GM10266 (cell line): ENCODE results near the gene FIS1.
A peak's percentile ranks its signal among the peaks of the same experiment; 100 is the strongest.

Experiments
- DNase-seq: peaks from one replicate; pipeline ENCODE4 v3.0.0; 2012; ENCODE audit errors: extremely low spot score
- TF ChIP-seq, protein P1 (sequence below): IDR thresholded peaks from 2 replicates; pipeline ENCODE4 v1.5.1; 2012; ENCODE audit warnings: mild to moderate bottlenecking, low read depth; ENCODE audit not compliant: control insufficient read depth, insufficient read depth; ENCODE audit errors: missing control alignments

The FIS1 gene

DNA sequence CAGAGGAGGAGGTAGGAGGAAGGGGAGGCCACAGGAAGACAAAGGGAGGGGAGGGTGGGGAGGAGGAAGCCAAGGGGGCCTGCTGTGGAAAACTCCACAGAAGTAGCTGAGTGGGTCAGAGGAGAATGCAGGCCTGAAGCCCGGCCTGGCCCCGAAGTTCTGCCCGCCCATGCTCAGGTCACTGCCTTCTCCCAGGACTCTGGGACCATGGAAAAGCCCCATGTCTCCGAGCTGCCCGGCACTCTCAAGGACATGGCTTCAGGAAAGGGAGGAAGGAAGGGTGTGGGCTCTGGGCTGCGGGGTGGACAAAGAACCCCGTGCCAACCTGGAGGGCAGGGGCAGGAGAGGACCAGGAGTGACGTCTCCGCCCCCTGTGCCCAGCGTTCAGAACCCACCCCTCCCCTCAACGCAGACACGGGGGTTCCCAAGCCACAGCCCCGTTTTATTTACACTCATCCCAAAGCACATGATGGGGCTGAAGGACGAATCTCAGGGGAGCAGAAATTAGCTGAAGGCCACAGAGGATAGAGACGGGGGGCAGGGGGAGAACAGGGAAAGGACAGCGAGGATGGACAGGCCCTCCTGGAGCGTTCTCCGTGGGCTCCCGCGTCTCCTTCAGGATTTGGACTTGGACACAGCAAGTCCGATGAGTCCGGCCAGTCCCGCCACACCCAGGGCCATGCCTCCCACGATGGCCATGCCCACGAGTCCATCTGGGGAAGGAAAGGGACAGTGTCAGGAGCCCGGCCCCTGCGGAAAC lies 5.5 kb downstream of the FIS1 start:
- DNase-seq, result no peak
- TF ChIP-seq, protein P1, sequence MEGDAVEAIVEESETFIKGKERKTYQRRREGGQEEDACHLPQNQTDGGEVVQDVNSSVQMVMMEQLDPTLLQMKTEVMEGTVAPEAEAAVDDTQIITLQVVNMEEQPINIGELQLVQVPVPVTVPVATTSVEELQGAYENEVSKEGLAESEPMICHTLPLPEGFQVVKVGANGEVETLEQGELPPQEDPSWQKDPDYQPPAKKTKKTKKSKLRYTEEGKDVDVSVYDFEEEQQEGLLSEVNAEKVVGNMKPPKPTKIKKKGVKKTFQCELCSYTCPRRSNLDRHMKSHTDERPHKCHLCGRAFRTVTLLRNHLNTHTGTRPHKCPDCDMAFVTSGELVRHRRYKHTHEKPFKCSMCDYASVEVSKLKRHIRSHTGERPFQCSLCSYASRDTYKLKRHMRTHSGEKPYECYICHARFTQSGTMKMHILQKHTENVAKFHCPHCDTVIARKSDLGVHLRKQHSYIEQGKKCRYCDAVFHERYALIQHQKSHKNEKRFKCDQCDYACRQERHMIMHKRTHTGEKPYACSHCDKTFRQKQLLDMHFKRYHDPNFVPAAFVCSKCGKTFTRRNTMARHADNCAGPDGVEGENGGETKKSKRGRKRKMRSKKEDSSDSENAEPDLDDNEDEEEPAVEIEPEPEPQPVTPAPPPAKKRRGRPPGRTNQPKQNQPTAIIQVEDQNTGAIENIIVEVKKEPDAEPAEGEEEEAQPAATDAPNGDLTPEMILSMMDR, result no peak

DNA sequence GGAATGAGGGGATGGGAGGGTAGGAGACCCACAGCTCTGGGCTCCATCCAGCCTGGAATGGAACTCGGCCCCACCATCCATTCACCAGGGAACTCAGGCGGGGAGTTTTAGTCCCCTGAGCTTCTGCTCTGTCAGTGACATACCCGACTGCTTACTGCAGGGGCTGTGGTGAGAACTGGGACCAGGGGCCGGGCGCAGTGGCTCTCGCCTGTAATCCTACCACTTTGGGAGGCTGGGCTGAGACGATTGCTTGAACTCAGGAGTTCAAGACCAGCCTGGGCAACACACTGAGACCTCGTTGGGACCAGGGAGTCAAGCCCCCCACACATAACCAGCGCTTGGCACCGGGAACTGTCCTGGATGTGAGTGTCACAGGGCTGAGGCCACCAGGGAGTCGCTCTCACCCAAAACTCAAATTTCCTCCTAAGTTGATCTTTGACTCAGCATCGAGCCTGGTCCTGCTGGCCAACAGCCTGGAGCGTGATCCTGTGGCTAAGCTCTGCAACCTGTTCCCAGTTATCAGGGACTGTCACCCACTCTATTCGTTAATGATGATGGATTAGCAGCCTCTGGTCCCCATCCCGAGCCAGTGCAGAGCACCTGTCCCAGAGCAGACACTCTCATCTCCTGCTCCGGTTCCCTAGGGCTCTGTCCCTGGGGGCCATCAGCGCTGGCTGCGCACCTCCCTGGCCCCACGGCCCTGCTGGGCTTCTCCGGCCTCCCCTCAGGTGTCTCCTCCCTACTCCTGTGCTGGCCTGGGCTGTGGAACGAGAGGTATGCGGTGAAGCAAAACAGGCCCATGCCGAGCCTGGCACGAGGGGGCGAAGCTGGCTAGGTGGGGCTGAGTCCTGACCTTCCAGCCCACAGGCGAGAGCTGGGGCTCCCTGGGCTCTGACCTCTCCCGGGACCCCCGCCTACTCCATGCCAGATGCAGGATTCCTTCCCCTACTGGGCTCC lies 6.4 kb downstream of the FIS1 start:
- DNase-seq, result no peak
- TF ChIP-seq, protein P1, result no peak

DNA sequence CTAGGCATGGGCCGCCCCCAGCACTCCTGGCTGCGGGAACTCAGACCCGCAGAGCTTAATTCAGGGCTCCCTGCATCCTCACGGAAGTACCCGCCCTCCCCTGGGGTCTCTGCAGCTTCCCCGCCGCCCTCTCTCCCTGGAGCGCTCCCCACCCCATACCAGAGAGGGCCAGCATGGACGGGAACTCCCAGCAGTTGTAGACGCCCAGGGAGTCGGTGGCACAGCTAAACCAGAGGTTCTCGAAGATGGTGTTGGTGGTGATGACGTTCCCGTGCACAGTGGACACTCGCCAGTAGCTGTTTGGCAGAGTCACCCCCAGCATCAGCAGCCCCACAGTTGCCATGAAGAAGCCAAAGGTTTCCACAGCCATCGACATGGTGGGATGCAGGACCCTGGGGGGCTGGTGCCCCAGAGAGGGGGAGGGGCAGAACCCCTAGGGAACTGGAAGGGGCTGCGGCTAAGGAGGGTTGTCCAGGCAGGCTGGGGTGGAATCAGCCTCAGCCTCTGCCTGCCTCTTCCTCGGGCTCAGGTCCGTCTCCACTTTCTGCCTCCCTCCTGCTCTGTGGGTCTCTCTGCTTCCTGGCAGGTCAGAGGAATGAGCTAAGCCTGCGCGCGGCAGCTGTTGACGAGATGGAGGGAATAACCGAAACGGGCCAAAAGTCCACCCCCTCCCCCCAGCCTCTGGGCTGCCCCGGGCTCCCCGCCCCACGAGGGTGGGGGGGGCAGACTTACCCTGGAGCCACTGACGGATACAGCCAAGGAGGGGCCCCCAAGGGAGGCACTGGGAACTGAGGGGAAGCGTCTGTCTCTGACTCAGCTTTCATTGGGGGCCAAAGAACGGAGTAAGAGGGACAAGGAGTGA lies 7.4 kb downstream of the FIS1 start, which contains the start of gene CLDN15:
CLDN15 (minus strand) TSS at position 597 of the 862 bp plus-strand sequence; CDS start at position 376, 221 bp downstream.
- TF ChIP-seq, protein P1, result no peak
- DNase-seq, result peak; percentile 18

DNA sequence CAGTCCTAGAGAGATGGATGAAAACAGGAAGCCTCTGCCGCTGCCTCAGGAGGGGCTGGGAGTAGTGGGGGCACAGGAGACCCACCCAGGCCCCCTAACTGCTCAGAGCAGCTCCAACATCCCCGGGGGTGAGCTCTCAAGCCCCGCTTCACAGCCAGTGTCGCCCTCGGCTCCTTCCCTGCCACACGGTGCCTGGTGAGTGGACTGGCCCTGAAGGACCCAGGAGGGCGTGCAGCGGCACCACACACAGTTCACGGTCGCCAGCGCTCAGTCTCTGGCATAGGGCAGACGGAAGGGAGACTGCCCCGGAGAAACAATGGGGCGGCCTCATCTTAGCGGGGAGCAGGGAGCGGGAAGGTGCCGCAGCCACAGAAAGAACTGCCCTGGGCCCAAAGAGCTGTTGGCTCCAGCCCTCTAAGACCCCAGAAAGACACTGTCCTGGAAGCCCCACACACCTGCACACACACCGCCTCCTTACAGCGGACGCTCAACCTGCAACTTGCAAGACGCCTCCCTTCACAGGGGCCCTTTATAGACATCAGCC lies 8.5 kb downstream of the FIS1 start:
- DNase-seq, result no peak
- TF ChIP-seq, protein P1, result no peak

DNA sequence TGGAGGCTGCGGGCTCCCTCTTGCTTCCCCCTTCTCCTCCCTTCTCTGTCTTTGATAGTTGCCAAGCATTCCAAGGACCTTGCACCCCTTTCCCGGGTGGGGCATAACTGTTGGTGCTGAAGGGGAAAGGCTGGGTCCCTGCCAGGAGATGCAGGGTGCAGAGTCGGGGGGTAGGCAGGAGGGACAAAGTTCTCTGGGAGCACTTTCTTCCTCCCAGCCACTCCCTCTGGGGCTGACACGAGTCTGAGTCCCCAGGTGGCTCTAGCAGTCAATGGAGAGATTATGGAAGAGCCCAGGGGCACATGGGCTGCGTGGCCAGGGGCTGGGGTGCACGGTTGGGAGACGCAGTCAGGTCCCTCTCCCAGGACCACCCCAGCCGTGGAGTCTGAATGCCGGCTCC lies 9.4 kb downstream of the FIS1 start:
- TF ChIP-seq, protein P1, result no peak
- no peak for DNase-seq

DNA sequence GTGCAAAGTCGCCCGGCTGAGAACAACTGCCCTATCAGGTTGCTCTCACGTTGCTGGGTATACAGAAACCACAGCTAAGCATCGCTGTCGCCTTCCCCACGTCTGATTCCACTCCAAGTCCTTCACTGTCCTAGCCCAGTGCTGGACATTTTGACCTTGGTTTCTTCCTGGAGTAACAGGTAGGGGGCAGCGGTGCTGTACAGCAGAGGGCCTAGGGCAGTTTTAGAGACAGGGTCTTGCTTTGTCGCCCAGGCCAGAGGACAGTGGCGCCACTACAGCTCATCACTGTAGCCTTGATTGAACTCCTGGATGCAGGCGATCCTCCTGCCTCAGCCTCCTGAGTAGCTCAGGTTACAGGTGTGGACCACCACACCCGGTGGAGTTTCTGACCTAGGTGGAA lies 9.8 kb downstream of the FIS1 start:
- DNase-seq, result no peak
- TF ChIP-seq, protein P1, result peak; percentile 30
